ENCODE measurements around the gene LHB.
A peak's percentile ranks its signal among the peaks of the same experiment; 100 is the strongest.
"Not testable (repeated sequence)": the region's sequence is repeated elsewhere in the genome, so short reads cannot be mapped to it uniquely, and the experiment has no call there.

The LHB gene

DNA sequence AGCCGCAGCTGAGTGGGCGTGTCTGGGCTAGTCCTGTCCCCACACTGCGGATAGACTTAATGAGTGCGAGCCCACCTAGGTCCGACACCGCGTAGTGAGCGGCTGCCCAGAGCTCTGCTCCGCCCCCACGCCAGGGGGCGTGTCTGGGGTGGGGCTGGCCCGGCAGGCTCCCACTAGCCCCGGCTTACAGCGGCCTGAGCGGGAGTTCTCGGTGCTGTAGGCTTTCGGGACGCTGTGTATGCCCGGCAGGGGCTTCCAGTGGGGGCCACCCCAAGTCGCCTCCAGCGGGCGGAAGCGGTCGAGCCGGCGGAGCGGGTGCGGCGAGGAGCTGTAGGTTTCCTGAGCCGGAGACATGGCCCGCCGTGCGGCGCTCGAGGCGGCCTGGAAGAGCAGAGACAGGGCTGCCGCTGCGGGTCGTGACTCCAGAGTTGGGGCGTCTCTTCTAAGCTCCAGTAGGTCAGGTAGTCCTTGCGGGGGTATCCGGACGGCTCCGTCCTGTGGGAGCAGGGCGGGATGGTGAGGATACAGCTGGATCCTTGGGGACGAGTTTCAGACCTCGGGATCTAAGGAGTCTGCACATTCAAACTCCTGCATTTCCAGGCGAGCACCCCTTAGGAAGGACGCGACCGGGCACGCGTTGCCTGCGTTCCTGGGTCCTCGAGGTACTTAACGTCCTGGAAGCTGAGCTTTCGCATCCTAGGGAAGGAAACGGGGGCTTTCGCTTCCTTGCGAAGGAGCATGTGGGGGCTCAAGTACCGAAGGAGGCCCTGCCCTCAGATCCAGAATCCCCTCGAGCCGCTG is 39.4 kb upstream of the LHB start:
- TF ChIP-seq GABPA (IDR thresholded peaks at IDR 0.05; ENCODE audit: low read depth) = no peak
- no peak for TF ChIP-seq POLR2AphosphoS5 (IDR thresholded peaks at IDR 0.05; ENCODE audit: low read depth)
- no peak for TF ChIP-seq SPI1 (IDR thresholded peaks at IDR 0.05; ENCODE audit: borderline replicate concordance, low read depth)
- TF ChIP-seq, protein P1, sequence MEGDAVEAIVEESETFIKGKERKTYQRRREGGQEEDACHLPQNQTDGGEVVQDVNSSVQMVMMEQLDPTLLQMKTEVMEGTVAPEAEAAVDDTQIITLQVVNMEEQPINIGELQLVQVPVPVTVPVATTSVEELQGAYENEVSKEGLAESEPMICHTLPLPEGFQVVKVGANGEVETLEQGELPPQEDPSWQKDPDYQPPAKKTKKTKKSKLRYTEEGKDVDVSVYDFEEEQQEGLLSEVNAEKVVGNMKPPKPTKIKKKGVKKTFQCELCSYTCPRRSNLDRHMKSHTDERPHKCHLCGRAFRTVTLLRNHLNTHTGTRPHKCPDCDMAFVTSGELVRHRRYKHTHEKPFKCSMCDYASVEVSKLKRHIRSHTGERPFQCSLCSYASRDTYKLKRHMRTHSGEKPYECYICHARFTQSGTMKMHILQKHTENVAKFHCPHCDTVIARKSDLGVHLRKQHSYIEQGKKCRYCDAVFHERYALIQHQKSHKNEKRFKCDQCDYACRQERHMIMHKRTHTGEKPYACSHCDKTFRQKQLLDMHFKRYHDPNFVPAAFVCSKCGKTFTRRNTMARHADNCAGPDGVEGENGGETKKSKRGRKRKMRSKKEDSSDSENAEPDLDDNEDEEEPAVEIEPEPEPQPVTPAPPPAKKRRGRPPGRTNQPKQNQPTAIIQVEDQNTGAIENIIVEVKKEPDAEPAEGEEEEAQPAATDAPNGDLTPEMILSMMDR (IDR thresholded peaks at IDR 0.05; ENCODE audit: insufficient read depth, low read length) = no peak
- TF ChIP-seq, protein P2, sequence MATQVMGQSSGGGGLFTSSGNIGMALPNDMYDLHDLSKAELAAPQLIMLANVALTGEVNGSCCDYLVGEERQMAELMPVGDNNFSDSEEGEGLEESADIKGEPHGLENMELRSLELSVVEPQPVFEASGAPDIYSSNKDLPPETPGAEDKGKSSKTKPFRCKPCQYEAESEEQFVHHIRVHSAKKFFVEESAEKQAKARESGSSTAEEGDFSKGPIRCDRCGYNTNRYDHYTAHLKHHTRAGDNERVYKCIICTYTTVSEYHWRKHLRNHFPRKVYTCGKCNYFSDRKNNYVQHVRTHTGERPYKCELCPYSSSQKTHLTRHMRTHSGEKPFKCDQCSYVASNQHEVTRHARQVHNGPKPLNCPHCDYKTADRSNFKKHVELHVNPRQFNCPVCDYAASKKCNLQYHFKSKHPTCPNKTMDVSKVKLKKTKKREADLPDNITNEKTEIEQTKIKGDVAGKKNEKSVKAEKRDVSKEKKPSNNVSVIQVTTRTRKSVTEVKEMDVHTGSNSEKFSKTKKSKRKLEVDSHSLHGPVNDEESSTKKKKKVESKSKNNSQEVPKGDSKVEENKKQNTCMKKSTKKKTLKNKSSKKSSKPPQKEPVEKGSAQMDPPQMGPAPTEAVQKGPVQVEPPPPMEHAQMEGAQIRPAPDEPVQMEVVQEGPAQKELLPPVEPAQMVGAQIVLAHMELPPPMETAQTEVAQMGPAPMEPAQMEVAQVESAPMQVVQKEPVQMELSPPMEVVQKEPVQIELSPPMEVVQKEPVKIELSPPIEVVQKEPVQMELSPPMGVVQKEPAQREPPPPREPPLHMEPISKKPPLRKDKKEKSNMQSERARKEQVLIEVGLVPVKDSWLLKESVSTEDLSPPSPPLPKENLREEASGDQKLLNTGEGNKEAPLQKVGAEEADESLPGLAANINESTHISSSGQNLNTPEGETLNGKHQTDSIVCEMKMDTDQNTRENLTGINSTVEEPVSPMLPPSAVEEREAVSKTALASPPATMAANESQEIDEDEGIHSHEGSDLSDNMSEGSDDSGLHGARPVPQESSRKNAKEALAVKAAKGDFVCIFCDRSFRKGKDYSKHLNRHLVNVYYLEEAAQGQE (IDR thresholded peaks at IDR 0.05; ENCODE audit: insufficient replicate concordance, low read depth) = no peak
- Histone ChIP-seq H3K27me3 (ENCODE audit: insufficient read depth, poor library complexity, severe bottlenecking) (peaks cover 48% of the 10 kb centered on the region), H3K4me3 (replicated peaks; ENCODE audit: insufficient read depth, low read length) (peak overlapping the region; percentile 35), H3K27ac (replicated peaks) (no peak overlapping the region)
- peak; percentile 9 to 15 for DNase-seq (ENCODE audit: low read depth in 1 of 2, low spot score in 1 of 2)

DNA sequence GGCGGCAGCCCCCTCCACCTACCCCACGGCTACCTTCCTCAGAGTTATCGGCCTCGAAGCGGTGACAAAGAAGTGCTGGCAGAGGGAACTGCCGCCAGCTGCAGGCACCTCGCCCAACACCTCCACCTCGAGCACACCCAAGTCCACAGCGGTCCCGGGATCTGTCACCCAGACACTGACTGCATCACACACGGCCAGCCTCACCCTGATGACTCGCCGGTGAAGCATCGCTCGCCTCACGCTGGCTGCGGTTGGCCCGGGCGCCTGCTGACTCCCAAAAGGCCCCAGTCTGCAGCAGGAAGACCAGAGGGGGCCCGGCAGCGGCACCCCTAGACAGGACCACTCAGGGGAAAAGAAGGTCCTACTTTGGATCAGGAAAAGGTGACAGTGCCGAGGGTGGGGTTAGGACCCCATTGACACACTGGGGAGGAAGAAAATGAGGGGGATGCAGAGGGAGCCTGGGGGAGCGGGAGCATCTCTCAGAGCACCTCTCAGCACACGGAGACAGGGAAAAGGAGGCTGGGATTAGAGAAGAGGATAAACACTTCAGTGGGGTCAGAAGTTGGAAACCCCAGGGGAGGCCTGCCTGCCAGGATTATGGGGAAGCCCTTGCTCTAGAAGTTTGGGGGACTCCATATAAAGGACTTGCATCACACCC is 33.6 kb upstream of the LHB start:
- H3K27ac ChIP-seq (replicated peaks); H3K4me3 ChIP-seq (replicated peaks; ENCODE audit: insufficient read depth, low read length); H3K27me3 ChIP-seq (ENCODE audit: insufficient read depth, poor library complexity, severe bottlenecking); DNase-seq (ENCODE audit: low read depth in 1 of 2, low spot score in 1 of 2): not testable (repeated sequence)

DNA sequence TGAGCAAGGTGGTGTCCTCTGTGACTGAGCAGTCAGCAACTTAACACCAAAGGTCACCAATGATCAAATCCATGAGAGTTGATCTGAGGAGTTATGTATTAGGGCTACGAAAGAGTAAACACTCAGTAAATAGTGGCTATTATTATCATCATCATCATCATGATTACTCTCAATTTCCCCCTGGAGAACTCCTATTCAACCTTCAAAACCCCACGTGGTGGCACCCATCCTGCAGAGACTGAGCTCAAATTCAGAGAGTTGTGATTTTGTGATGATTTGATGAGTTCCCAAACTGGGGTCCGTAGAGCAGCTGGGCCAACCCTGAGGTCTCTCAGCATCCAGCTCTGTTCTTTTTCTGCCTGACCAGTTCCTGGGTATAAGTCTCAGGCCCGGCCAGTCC is 32.9 kb upstream of the LHB start:
- not testable (repeated sequence) for DNase-seq (ENCODE audit: low read depth in 1 of 2, low spot score in 1 of 2); H3K27ac ChIP-seq (replicated peaks); H3K4me3 ChIP-seq (replicated peaks; ENCODE audit: insufficient read depth, low read length); H3K27me3 ChIP-seq (ENCODE audit: insufficient read depth, poor library complexity, severe bottlenecking)

DNA sequence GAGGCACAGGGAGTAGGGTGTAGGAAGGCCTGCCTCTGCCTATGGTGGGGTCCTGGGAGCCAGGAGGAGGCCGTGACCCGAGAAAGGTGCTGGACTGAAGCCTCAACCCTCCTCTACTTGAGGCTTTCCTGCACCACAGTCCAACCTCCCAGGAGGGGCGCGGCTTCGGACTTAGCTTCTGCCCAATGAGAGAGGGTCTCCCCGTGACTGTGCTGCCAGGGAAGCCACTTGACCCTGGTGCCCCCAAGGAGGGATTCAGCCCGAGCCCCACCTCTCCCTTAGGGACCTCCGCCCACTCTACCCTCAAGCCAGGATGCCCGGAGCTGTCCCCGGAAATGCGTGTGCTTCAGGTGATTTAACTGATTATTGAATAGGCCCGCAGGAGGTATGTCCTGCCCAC is 32.1 kb upstream of the LHB start, which contains the start of gene CGB8:
CGB8 (minus strand) TSS at position 101 of the 400 bp plus-strand sequence. CDS start 372 bp downstream, outside the sequence.
- not testable (repeated sequence) for H3K27ac ChIP-seq (replicated peaks); H3K27me3 ChIP-seq (ENCODE audit: insufficient read depth, poor library complexity, severe bottlenecking); DNase-seq (ENCODE audit: low read depth in 1 of 2, low spot score in 1 of 2); H3K4me3 ChIP-seq (replicated peaks; ENCODE audit: insufficient read depth, low read length)

DNA sequence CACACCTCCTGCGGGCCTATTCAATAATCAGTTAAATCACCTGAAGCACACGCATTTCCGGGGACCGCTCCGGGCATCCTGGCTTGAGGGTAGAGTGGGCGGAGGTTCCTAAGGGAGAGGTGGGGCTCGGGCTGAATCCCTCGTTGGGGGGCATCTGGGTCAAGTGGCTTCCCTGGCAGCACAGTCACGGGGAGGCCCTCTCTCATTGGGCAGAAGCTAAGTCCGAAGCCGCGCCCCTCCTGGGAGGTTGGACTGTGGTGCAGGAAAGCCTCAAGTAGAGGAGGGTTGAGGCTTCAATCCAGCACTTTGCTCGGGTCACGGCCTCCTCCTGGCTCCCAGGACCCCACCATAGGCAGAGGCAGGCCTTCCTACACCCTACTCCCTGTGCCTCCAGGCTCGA is 26.7 kb upstream of the LHB start, which contains the start of gene CGB5:
CGB5 (plus strand) TSS at position 301 of the 400 bp plus-strand sequence. CDS start 362 bp downstream, outside the sequence.
- H3K27me3 ChIP-seq (ENCODE audit: insufficient read depth, poor library complexity, severe bottlenecking); H3K27ac ChIP-seq (replicated peaks); H3K4me3 ChIP-seq (replicated peaks; ENCODE audit: insufficient read depth, low read length); DNase-seq (ENCODE audit: low read depth in 1 of 2, low spot score in 1 of 2): not testable (repeated sequence)

DNA sequence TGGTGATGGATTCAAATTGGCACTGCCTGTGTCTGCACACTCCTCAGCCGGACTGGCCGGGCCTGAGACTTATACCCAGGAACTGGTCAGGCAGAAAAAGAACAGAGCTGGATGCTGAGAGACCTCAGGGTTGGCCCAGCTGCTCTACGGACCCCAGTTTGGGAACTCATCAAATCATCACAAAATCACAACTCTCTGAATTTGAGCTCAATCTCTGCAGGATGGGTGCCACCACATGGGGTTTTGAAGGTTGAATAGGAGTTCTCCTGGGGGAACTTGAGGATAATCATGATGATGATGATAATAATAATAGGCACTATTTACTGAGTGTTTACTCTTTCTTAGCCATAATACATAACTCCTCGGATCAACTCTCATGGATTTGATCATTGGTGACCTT is 25.8 kb upstream of the LHB start:
- H3K27me3 ChIP-seq (ENCODE audit: insufficient read depth, poor library complexity, severe bottlenecking); DNase-seq (ENCODE audit: low read depth in 1 of 2, low spot score in 1 of 2); H3K4me3 ChIP-seq (replicated peaks; ENCODE audit: insufficient read depth, low read length); H3K27ac ChIP-seq (replicated peaks): not testable (repeated sequence)

DNA sequence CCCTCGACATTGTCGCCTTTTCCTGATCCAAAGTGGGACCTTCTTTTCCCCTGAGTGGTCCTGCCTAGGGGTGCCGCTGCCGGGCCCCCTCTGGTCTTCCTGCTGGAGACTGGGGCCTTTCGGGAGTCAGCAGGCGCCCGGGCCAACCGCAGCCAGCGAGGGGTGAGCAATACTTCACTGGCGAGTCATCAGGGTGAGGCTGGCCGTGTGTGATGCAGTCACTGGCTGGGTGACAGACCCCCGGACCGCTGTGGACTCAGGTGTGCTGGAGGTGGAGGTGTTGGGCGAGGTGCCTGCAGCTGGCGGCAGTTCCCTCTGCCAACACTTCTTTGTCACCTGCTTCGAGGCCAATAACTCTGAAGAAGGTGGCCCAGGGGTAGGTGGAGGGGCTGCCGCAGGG is 25.3 kb upstream of the LHB start:
- DNase-seq (ENCODE audit: low read depth in 1 of 2, low spot score in 1 of 2) = no peak
- H3K27me3 ChIP-seq (ENCODE audit: insufficient read depth, poor library complexity, severe bottlenecking) = no peaks in the 10 kb centered on the region
- no peak overlapping the region for H3K27ac ChIP-seq (replicated peaks)
- TF ChIP-seq, protein P2 (IDR thresholded peaks at IDR 0.05; ENCODE audit: insufficient replicate concordance, low read depth) = no peak
- TF ChIP-seq SPI1 (IDR thresholded peaks at IDR 0.05; ENCODE audit: borderline replicate concordance, low read depth) = no peak
- no peak for TF ChIP-seq POLR2AphosphoS5 (IDR thresholded peaks at IDR 0.05; ENCODE audit: low read depth)
- TF ChIP-seq, protein P1 (IDR thresholded peaks at IDR 0.05; ENCODE audit: insufficient read depth, low read length) = no peak
- TF ChIP-seq GABPA (IDR thresholded peaks at IDR 0.05; ENCODE audit: low read depth) = no peak
- H3K4me3 ChIP-seq (replicated peaks; ENCODE audit: insufficient read depth, low read length) = no peak overlapping the region

DNA sequence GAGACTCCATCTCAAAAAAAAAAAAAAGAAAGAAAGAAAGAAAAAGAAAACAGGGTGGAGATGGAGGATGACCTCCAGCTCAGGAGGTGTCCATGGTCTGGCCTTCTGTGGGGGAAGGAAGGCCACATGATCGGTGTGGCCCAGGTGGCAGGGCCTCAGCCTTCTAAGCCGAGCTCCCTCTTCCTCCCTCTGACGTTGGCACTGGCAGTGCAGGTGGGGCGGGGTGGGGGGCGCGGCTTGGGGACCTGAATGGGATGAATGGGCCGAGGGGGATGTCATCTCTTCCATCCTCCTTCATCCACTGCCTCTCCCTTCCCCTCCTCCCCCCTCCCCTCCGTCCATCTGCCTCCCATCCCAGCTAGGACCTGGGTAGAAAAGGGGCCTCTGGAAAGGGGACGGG is 22.8 kb upstream of the LHB start:
- not testable (repeated sequence) for H3K4me3 ChIP-seq (replicated peaks; ENCODE audit: insufficient read depth, low read length); DNase-seq (ENCODE audit: low read depth in 1 of 2, low spot score in 1 of 2); H3K27me3 ChIP-seq (ENCODE audit: insufficient read depth, poor library complexity, severe bottlenecking); H3K27ac ChIP-seq (replicated peaks)
